Gastroesophageal sphincter (tissue), 4 donors: ENCODE data around the gene EEF2K. TPM values are rescaled to one million over a fixed set of nuclear protein-coding genes. Genes with fewer than 3 reads are reported as not detected.

ENCODE experiments used
- ATAC-seq: fragments of 150-250 bp; one replicate; pipeline ENCODE4 v1.9.1; 2016; ENCODE audit warnings: mild to moderate bottlenecking, moderate library complexity
- H3K27ac ChIP-seq, 4 donors: fragments of 200-600 bp; sonication (generic) in 3 of 4; 1 replicate in 3 of 4; 2 replicates in 1 of 4; pipeline ENCODE4 v1.5.1; 2016 to 2019
- H3K27me3 ChIP-seq: fragments of 200-600 bp; sonication (generic); one replicate; pipeline ENCODE4 v1.5.1; 2019
- H3K36me3 ChIP-seq, 2 donors: fragments of 200-600 bp; sonication (generic); one replicate each; pipeline ENCODE4 v1.5.1; 2019; ENCODE audit warnings: control low read depth in 1 of 2
- H3K4me1 ChIP-seq, 3 donors: fragments of 200-600 bp; sonication (generic); 1 replicate in 2 of 3; 2 replicates in 1 of 3; pipeline ENCODE4 v1.5.1; 2016 to 2019; ENCODE audit warnings: control low read depth in 2 of 3
- H3K4me3 ChIP-seq, 2 donors: fragments of 200-600 bp; sonication (generic); one replicate each; pipeline ENCODE4 v1.5.1; 2019; ENCODE audit warnings: mild to moderate bottlenecking in 1 of 2, moderate library complexity in 1 of 2
- H3K9me3 ChIP-seq, 3 donors: fragments of 200-600 bp; sonication (generic); one replicate each; pipeline ENCODE4 v1.5.1; 2017 to 2019; ENCODE audit warnings: control low read depth in 2 of 3
- CTCF ChIP-seq, 4 experiments: fragments of 200-600 bp in 2 of 4; fragments of 450-650 bp in 2 of 4; sonication (generic) in 1 of 4; IDR thresholded peaks; one replicate each; pipeline ENCODE4 v1.5.1; 2017 to 2019; ENCODE audit warnings: antibody characterized with exemption in 4 of 4, mild to moderate bottlenecking in 2 of 4, moderate library complexity in 2 of 4
- EP300 ChIP-seq: sonication (generic); formaldehyde crosslinking; IDR thresholded peaks from one replicate; pipeline ENCODE4 v1.6.1; 2017; ENCODE audit warnings: antibody characterized with exemption, mild to moderate bottlenecking
- POLR2A ChIP-seq, 2 donors: fragments of 450-650 bp; IDR thresholded peaks; one replicate each; pipeline ENCODE4 v1.6.1; 2017; ENCODE audit warnings: antibody characterized with exemption in 2 of 2, mild to moderate bottlenecking in 2 of 2, moderate library complexity in 1 of 2
- POLR2AphosphoS5 ChIP-seq: sonication (generic); formaldehyde crosslinking; IDR thresholded peaks from one replicate; pipeline ENCODE4 v1.6.1; 2017; ENCODE audit warnings: antibody characterized with exemption
- WGBS, 2 donors: methylation state at CpG; one replicate each; pipeline ENCODE4 v1.1.5; 2018; ENCODE audit warnings: low coverage in 1 of 2; 5-methylcytosine and 5-hydroxymethylcytosine counted together
- total RNA-seq, 4 donors: library from RNA; depleted of rRNA; stranded (reverse); fragments of >200 nt; gene quantifications; one replicate each; pipeline ENCODE4 v1.1.0, GENCODE V29; 2016

Gene EEF2K
- total RNA-seq, 4 donors from 2014 or later, result 31.3 to 38.9 (median 34.8) TPM

GRCh38 chr16:22188595-22189442, 17.3 kb upstream of the EEF2K start:
- peak overlapping the region in 3 of 4 donors; percentile 91 to 98 (median 95) for H3K27ac ChIP-seq
- 24 to 28% methylated on average over 2 to 6 of the region's 8 CpGs for WGBS, 2 donors
- TF ChIP-seq POLR2AphosphoS5, result no peak
- no peak for TF ChIP-seq POLR2A (IDR thresholded peaks at IDR 0.05)
- peak in 3 of 4 experiments; percentile 82 to 90 (median 83) for TF ChIP-seq CTCF (IDR thresholded peaks at IDR 0.05)
- TF ChIP-seq EP300, result no peak

GRCh38 chr16:22189473-22190080, 16.5 kb upstream of the EEF2K start:
- ATAC-seq, result no peak
- no peaks in the 10 kb centered on the region for H3K9me3 ChIP-seq
- no peaks in the 10 kb centered on the region for H3K36me3 ChIP-seq
- WGBS, 2 donors, result 0 to 3% methylated on average over 1 to 8 of the region's 18 CpGs
- no peaks in the 10 kb centered on the region for H3K27me3 ChIP-seq
- H3K4me1 ChIP-seq, result peaks cover 0 to 44% (median 11%) of the 10 kb centered on the region in 3 donors
- peak overlapping the region; percentile 36 to 98 (median 93) for H3K27ac ChIP-seq
- peak overlapping the region; percentile 52 to 87 for H3K4me3 ChIP-seq
- no peak for TF ChIP-seq CTCF (IDR thresholded peaks at IDR 0.05)
- no peak for TF ChIP-seq EP300
- TF ChIP-seq POLR2AphosphoS5, result no peak
- no peak for TF ChIP-seq POLR2A (IDR thresholded peaks at IDR 0.05)

More at GRCh38 chr16:22188595-22189442, 17.3 kb upstream of the EEF2K start:
- peaks cover 0 to 44% (median 11%) of the 10 kb centered on the region in 3 donors for H3K4me1 ChIP-seq
- H3K27me3 ChIP-seq, result no peaks in the 10 kb centered on the region
- ATAC-seq, result no peak
- no peak overlapping the region for H3K4me3 ChIP-seq
- no peaks in the 10 kb centered on the region for H3K9me3 ChIP-seq
- no peaks in the 10 kb centered on the region for H3K36me3 ChIP-seq

- no peaks in the 10 kb centered on the region for H3K36me3 ChIP-seq
- peaks cover 0 to 47% (median 11%) of the 10 kb centered on the region in 3 donors for H3K4me1 ChIP-seq
- H3K4me3 ChIP-seq, result peak overlapping the region; percentile 52 to 87
- peak; percentile 79 for ATAC-seq
- no peaks in the 10 kb centered on the region for H3K9me3 ChIP-seq
- H3K27me3 ChIP-seq, result no peaks in the 10 kb centered on the region
- TF ChIP-seq EP300 (no peak), POLR2A (IDR thresholded peaks at IDR 0.05) (peak; percentile 59 to 72), POLR2AphosphoS5 (peak; percentile 7), CTCF (IDR thresholded peaks at IDR 0.05) (peak in 2 of 4 experiments; percentile 21 to 28)
- 0% methylated on average over 7 of the region's 72 CpGs; no CpG with 5 or more reads in 1 of the 2 donors for WGBS, 2 donors
- H3K27ac ChIP-seq, result peak overlapping the region; percentile 36 to 98 (median 93)
Observed at GRCh38 chr16:22190081-22190775, 15.8 kb upstream of the EEF2K start.

- Histone ChIP-seq H3K4me1 (peaks cover 0 to 51% (median 11%) of the 10 kb centered on the region in 3 donors), H3K27me3 (no peaks in the 10 kb centered on the region), H3K9me3 (no peaks in the 10 kb centered on the region), H3K27ac (peak overlapping the region; percentile 67 to 98 (median 93)), H3K4me3 (peak overlapping the region; percentile 19 to 87), H3K36me3 (no peaks in the 10 kb centered on the region)
- ATAC-seq, result peak; percentile 82
- WGBS, 2 donors, result 1% methylated on average over 15 to 30 of the region's 43 CpGs
- TF ChIP-seq CTCF (IDR thresholded peaks at IDR 0.05) (no peak), POLR2A (IDR thresholded peaks at IDR 0.05) (peak; percentile 84 to 93), EP300 (no peak), POLR2AphosphoS5 (peak; percentile 97)
Observed at GRCh38 chr16:22190776-22191531, 15.1 kb upstream of the EEF2K start.
